Measurements from ENCODE around the gene DSCAML1. TPM values are rescaled to one million over a fixed set of nuclear protein-coding genes. Genes with fewer than 3 reads are reported as not detected.

Gene DSCAML1
- total and polyA plus RNA-seq, 10 of the 15 experiments (the other 5 are each of a cell fraction or from before 2014, with no cell fraction given): 0.03 to 0.18 (median 0.06) TPM; not detected in 1

GRCh38 chr11:117462183-117462863 lies 334.7 kb downstream of the DSCAML1 start:
- 55% methylated on average over 18 of the region's 18 CpGs for WGBS (ENCODE audit: insufficient coverage, insufficient replicate concordance, low lambda C conversion rate, missing lambda C conversion rate)
- Histone ChIP-seq H3K4me1 (ENCODE audit: control insufficient read depth, insufficient read depth, low read length) (peaks cover 25% of the 10 kb centered on the region), H3K9ac (ENCODE audit: control insufficient read depth, insufficient read depth, low read length) (no peak overlapping the region), H3K4me3 (no peak overlapping the region), H3K27me3 (replicated peaks in 1 of 2; ENCODE audit: control insufficient read depth in 2 of 2, insufficient read depth in 2 of 2, low read length in 1 of 2) (no peaks in the 10 kb centered on the region; a peak in 1 of 4 replicates), H2AFZ (ENCODE audit: control insufficient read depth, low read depth, low read length) (no peak overlapping the region), H4K20me1 (ENCODE audit: control insufficient read depth, insufficient read depth) (no peaks in the 10 kb centered on the region), H3K4me2 (ENCODE audit: control insufficient read depth, insufficient read depth) (no peak overlapping the region), H3K9me3 (replicated peaks; ENCODE audit: control insufficient read depth, insufficient read depth, low read length) (no peaks in the 10 kb centered on the region), H3K79me2 (ENCODE audit: control insufficient read depth, insufficient read depth, low read length) (no peaks in the 10 kb centered on the region), H3K36me3 (ENCODE audit: control insufficient read depth in 2 of 2, insufficient read depth in 2 of 2, low read length in 1 of 2) (no peaks in the 10 kb centered on the region), H3K27ac (ENCODE audit: control insufficient read depth, insufficient read depth) (no peak overlapping the region)
- FAIRE-seq: no peak
- no TSS peak for BruUV-seq (replicated peaks)
- SMC1A ChIA-PET (ENCODE audit: uncharacterized antibody, unreplicated experiment): no interaction called here
- no peak for DNase-seq (ENCODE audit: low read depth, low spot score)
- RAD21 ChIA-PET (ENCODE audit: unreplicated experiment): no interaction called here
- in situ Hi-C loops (cut with MboI) (no loop called here), intact Hi-C loops (cut with micrococcal nuclease; ENCODE audit: unreplicated experiment) (no loop called here)
- POLR2A ChIA-PET: no interaction called here
- CTCF ChIA-PET: no interaction called here
- no peak for ATAC-seq
- TF ChIP-seq NFYB (IDR thresholded peaks at IDR 0.05; ENCODE audit: insufficient read depth, low read depth, low read length) (no peak), ZNF687 (IDR thresholded peaks at IDR 0.05) (no peak), STAT1 (conservative IDR thresholded peaks at IDR 0.05) (no peak), TCF3 (IDR thresholded peaks at IDR 0.05; ENCODE audit: borderline replicate concordance, insufficient read depth, low read depth, low read length) (no peak), CUX1 (IDR thresholded peaks at IDR 0.05; ENCODE audit: insufficient replicate concordance, low read depth, low read length) (no peak), RBBP5 (conservative IDR thresholded peaks at IDR 0.05) (no peak), ATF3 (IDR thresholded peaks at IDR 0.05; ENCODE audit: borderline replicate concordance, extremely low read depth, low read depth, low read length) (no peak), FOXM1 (IDR thresholded peaks at IDR 0.05; ENCODE audit: low read depth, low read length) (no peak), USF1 (IDR thresholded peaks at IDR 0.05; ENCODE audit: borderline replicate concordance, extremely low read length, insufficient read depth, low read depth, low read length) (no peak), RAD21 (IDR thresholded peaks at IDR 0.05; ENCODE audit: insufficient read depth, low read depth, low read length) (no peak), BACH1 (IDR thresholded peaks at IDR 0.05; ENCODE audit: borderline replicate concordance) (no peak), ZBED1 (IDR thresholded peaks at IDR 0.05; ENCODE audit: borderline replicate concordance) (no peak)

Data from GM12878 (cell line).